LNCaP clone FGC (cell line): Measurements from ENCODE around the gene DDIT4.

Experiments used
- DNase-seq: peaks from one replicate; pipeline ENCODE4 v3.0.0-alpha.2; 2011; ENCODE audit warnings: low read depth
- H3K4me3 ChIP-seq: 2 replicates; pipeline ENCODE4 v1.5.1; 2011; ENCODE audit warnings: mild to moderate bottlenecking, low read depth, low read length, control low read depth
- CTCF ChIP-seq: IDR thresholded peaks from 2 replicates; pipeline ENCODE4 v1.5.1; 2012; ENCODE audit warnings: mild to moderate bottlenecking; ENCODE audit not compliant: control insufficient read depth, insufficient read depth; ENCODE audit errors: extremely low read depth

Gene DDIT4

GRCh38 chr10:72321248-72322029, 47.7 kb downstream of the DDIT4 start:
- H3K4me3 ChIP-seq, result no peak overlapping the region
- no peak for DNase-seq
- TF ChIP-seq CTCF, result no peak

GRCh38 chr10:72322030-72322279, 48.2 kb downstream of the DDIT4 start:
- no peak overlapping the region for H3K4me3 ChIP-seq
- DNase-seq, result no peak
- TF ChIP-seq CTCF, result no peak

GRCh38 chr10:72322280-72323058, 48.7 kb downstream of the DDIT4 start:
- DNase-seq, result no peak

GRCh38 chr10:72323108-72323749, 49.5 kb downstream of the DDIT4 start:
- no peak for TF ChIP-seq CTCF
- no peak for DNase-seq
- no peak overlapping the region for H3K4me3 ChIP-seq

More at GRCh38 chr10:72322280-72323058, 48.7 kb downstream of the DDIT4 start:
- no peak overlapping the region for H3K4me3 ChIP-seq
- TF ChIP-seq CTCF, result no peak

- TF ChIP-seq CTCF, result no peak
- DNase-seq, result no peak
- no peak overlapping the region for H3K4me3 ChIP-seq
Observed at GRCh38 chr10:72323771-72324191, 50.1 kb downstream of the DDIT4 start.
